Uterus (tissue), 2 donors: ENCODE measurements around the gene TRIM45.

ENCODE experiments used
- CTCF ChIP-seq, 4 experiments: fragments of 200-600 bp in 2 of 4; fragments of 450-650 bp in 2 of 4; sonication (generic) in 2 of 4; IDR thresholded peaks; one replicate each; pipeline ENCODE4 v1.5.1; 2016 to 2019; ENCODE audit warnings: antibody characterized with exemption in 4 of 4, mild to moderate bottlenecking in 2 of 4, moderate library complexity in 1 of 4
- POLR2A ChIP-seq, 2 donors: fragments of 450-650 bp; IDR thresholded peaks; one replicate each; pipeline ENCODE4 v1.6.1; 2016; ENCODE audit warnings: antibody characterized with exemption in 2 of 2, mild to moderate bottlenecking in 1 of 2, moderate library complexity in 1 of 2

- TF ChIP-seq POLR2A (IDR thresholded peaks at IDR 0.05) (no peak), CTCF (IDR thresholded peaks at IDR 0.05) (no peak)
These were observed 28.4 kb downstream of the TRIM45 start for GRCh38 chr1:117093091-117093534.
